Measurements from ENCODE around the gene KMT2C.

DNA sequence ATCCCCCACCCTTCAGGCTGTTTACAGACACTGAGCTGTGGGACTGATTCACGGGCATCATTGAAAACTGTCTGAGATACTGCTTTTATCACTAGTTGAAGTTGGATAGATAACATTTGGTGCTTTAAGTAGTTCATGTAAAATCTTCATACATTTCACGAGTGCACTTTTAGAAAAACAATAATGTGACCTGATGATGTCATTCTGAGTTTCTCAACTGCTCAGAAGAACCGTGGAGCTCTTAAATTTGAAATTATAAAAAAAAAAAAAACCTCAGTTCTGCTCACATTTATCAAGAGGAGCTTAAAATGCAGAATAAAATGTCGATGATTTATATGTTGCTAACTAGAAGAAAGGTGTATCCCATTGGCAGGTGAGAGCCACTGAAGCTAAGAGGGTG, 328.8 kb downstream of the KMT2C start:
- TF ChIP-seq, protein P1, sequence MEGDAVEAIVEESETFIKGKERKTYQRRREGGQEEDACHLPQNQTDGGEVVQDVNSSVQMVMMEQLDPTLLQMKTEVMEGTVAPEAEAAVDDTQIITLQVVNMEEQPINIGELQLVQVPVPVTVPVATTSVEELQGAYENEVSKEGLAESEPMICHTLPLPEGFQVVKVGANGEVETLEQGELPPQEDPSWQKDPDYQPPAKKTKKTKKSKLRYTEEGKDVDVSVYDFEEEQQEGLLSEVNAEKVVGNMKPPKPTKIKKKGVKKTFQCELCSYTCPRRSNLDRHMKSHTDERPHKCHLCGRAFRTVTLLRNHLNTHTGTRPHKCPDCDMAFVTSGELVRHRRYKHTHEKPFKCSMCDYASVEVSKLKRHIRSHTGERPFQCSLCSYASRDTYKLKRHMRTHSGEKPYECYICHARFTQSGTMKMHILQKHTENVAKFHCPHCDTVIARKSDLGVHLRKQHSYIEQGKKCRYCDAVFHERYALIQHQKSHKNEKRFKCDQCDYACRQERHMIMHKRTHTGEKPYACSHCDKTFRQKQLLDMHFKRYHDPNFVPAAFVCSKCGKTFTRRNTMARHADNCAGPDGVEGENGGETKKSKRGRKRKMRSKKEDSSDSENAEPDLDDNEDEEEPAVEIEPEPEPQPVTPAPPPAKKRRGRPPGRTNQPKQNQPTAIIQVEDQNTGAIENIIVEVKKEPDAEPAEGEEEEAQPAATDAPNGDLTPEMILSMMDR (IDR thresholded peaks at IDR 0.05; ENCODE audit: low read depth, low read length, missing input control), result no peak
- TF ChIP-seq FOXA1 (IDR thresholded peaks at IDR 0.05) (no peak), TAF1 (conservative IDR thresholded peaks at IDR 0.05) (no peak), RXRA (IDR thresholded peaks at IDR 0.05) (no peak)

Data from liver (tissue), 3 donors.